MCF 10A (cell line): ENCODE results near the gene GSTP1. TPM values are rescaled to one million over a fixed set of nuclear protein-coding genes. Genes with fewer than 3 reads are reported as not detected.

Experiments
- Bru-seq: library from RNA; stranded (reverse); fragments of 400-500 nt; gene quantifications from one replicate; lab custom pipeline; 2021; lab: Mats Ljungman, UMichigan
- BruChase-seq, 2 experiments: library from RNA; stranded (reverse); fragments of 400-500 nt; gene quantifications; one replicate each; lab custom pipeline; 2021; lab: Mats Ljungman, UMichigan
- BruUV-seq: library from RNA; stranded (reverse); fragments of 400-500 nt; replicated peaks from 2 replicates; lab custom pipeline; 2021; lab: Mats Ljungman, UMichigan
- CTCF ChIA-PET: fragments of 300-600 bp; sonication (Branson Sonifier 250); formaldehyde crosslinking; extraction: SDS; loops from one replicate; lab custom pipeline; 2021; ENCODE audit warnings: antibody characterized with exemption, inconsistent platforms; lab: Yijun Ruan, JAX
- POLR2A ChIA-PET: fragments of 300-600, 350-650 bp; sonication (Branson Sonifier 250); formaldehyde crosslinking; extraction: SDS; loops from one replicate; lab custom pipeline; 2020; ENCODE audit warnings: antibody characterized with exemption, inconsistent platforms; lab: Yijun Ruan, JAX
- DNase-seq: peaks from one replicate; pipeline ENCODE4 v3.0.0-alpha.2; 2018; ENCODE audit not compliant: unreplicated experiment
- H3K27ac Mint-ChIP-seq: one replicate; pipeline ENCODE4 v1.8.0; 2022; ENCODE audit warnings: mild to moderate bottlenecking, low read depth, mixed read lengths; ENCODE audit not compliant: unreplicated experiment
- H3K27me3 Mint-ChIP-seq: one replicate; pipeline ENCODE4 v1.8.0; 2022; ENCODE audit warnings: mixed read lengths; ENCODE audit not compliant: insufficient read depth, unreplicated experiment
- H3K36me3 Mint-ChIP-seq: one replicate; pipeline ENCODE4 v1.8.0; 2022; ENCODE audit warnings: mild to moderate bottlenecking, moderate library complexity, mixed read lengths; ENCODE audit not compliant: insufficient read depth, unreplicated experiment
- H3K4me1 Mint-ChIP-seq: one replicate; pipeline ENCODE4 v1.8.0; 2022; ENCODE audit warnings: mixed read lengths; ENCODE audit not compliant: insufficient read depth, unreplicated experiment
- H3K4me3 Mint-ChIP-seq: one replicate; pipeline ENCODE4 v1.8.0; 2022; ENCODE audit warnings: mild to moderate bottlenecking, moderate library complexity, mixed read lengths; ENCODE audit not compliant: unreplicated experiment
- H3K9me3 Mint-ChIP-seq: one replicate; pipeline ENCODE4 v1.8.0; 2022; ENCODE audit warnings: mixed read lengths; ENCODE audit not compliant: unreplicated experiment
- CTCF ChIP-seq: fragments of 200-600 bp; IDR thresholded peaks from one replicate; pipeline ENCODE4 v1.8.0; 2022; ENCODE audit warnings: antibody characterized with exemption, mild to moderate bottlenecking; ENCODE audit not compliant: unreplicated experiment
- intact Hi-C: fragments of 100-400 bp; cut with micrococcal nuclease; formaldehyde crosslinking; loops from 2 replicates; pipeline ENCODE4 v1.14.1; 2022
- long read RNA-seq: library from polyadenylated mRNA; stranded (forward); transcript quantifications from one replicate; pipeline ENCODE4 v2.0.0, GENCODE V29; 2022
- total RNA-seq: library from RNA; stranded (reverse); gene quantifications from 2 replicates; pipeline ENCODE4 v1.2.3, GENCODE V29; 2022

The GSTP1 gene
- total RNA-seq (1,641 and 1,733 TPM in 2 replicates), Bru-seq, nascent RNA (percentile 97 among the genes with signal in this experiment), BruChase-seq, experiment 1, labeled RNA remaining after a 6-hour chase (percentile 98 among the genes with signal in this experiment), BruChase-seq, experiment 2, labeled RNA remaining after a 2-hour chase (percentile 97 among the genes with signal in this experiment)
- long read RNA-seq, transcript GSTP1-203 (3 exons, 736 nt): minor isoform, 12 of 1,202 reads
- long read RNA-seq, transcript GSTP1-202 (7 exons, 961 nt): major isoform, 1,054 of 1,202 reads
- long read RNA-seq, partial matches to known transcripts: 70 of 1,202 reads
- long read RNA-seq, other reads (novel, unspliced or antisense): 60 of 1,202 reads

- no TSS peak for BruUV-seq
- Mint-ChIP-seq H3K36me3 (peaks cover 59% of the 10 kb centered on the region), H3K4me1 (peaks cover 49% of the 10 kb centered on the region), H3K4me3 (peak within 1 kb of the TSS; percentile 84), H3K27me3 (peaks cover 18% of the 10 kb centered on the region), H3K27ac (peak within 1 kb of the TSS; percentile 96), H3K9me3 (no peaks in the 10 kb centered on the region)
- intact Hi-C loops: loop anchor here (1.0 to 5.0 kb wide), 2 partner anchors 11 to 76 kb away; partner anchors contain the start of genes CDK2AP2 and PITPNM1
- TF ChIP-seq CTCF: peak; percentile 58
- ChIA-PET CTCF (interaction anchor here (0.5 to 5.2 kb wide), 7 partner anchors 11 to 1997 kb away, joined by 3 to 34 read pairs (median 3); no protein-coding TSS in a partner anchor), POLR2A (interaction anchor here (0.5 to 4.4 kb wide), 39 partner anchors 11 to 1968 kb away, joined by 3 to 70 read pairs (median 5); partner anchors contain the start of genes AIP, ALDH3B1, BANF1 and CDK2AP2)
- peak; percentile 89 for DNase-seq
Measured at GRCh38 chr11:67583247-67584204, at the start of gene GSTP1. Gene GSTP1 (plus strand): TSS chr11:67583812. CDS start chr11:67583844, 32 bp downstream.

- CTCF ChIA-PET: no interaction called here
- Mint-ChIP-seq H3K9me3 (peaks cover 13% of the 10 kb centered on the region), H3K4me1 (peaks cover 5% of the 10 kb centered on the region), H3K36me3 (no peaks in the 10 kb centered on the region), H3K27ac (no peak overlapping the region), H3K27me3 (no peaks in the 10 kb centered on the region), H3K4me3 (no peak overlapping the region)
- BruUV-seq: no TSS peak
- peak; percentile 44 for DNase-seq
- intact Hi-C loops: no loop called here
- no peak for TF ChIP-seq CTCF
- POLR2A ChIA-PET: no interaction called here
Measured at GRCh38 chr11:67534070-67534679, 49.4 kb upstream of the GSTP1 start.

- intact Hi-C loops: no loop called here
- ChIA-PET CTCF (no interaction called here), POLR2A (no interaction called here)
- H3K27me3 Mint-ChIP-seq: no peaks in the 10 kb centered on the region
- H3K4me3 Mint-ChIP-seq: no peak overlapping the region
- H3K27ac Mint-ChIP-seq: no peak overlapping the region
- TF ChIP-seq CTCF: no peak
- H3K36me3 Mint-ChIP-seq: no peaks in the 10 kb centered on the region
- no TSS peak for BruUV-seq
- no peaks in the 10 kb centered on the region for H3K4me1 Mint-ChIP-seq
- H3K9me3 Mint-ChIP-seq: peaks cover 13% of the 10 kb centered on the region
- no peak for DNase-seq
Measured at GRCh38 chr11:67535561-67535960, 48.1 kb upstream of the GSTP1 start.
